H1 (cell line): ENCODE measurements around the gene RCBTB2. TPM values are rescaled to one million over a fixed set of nuclear protein-coding genes. Genes with fewer than 3 reads are reported as not detected.

Experiments used
- CHD2 ChIP-seq: IDR thresholded peaks from 2 replicates; pipeline ENCODE4 v1.6.1; 2012; ENCODE audit warnings: low read length, improper control_type of control experiment
- GTF2F1 ChIP-seq: IDR thresholded peaks from 2 replicates; pipeline ENCODE4 v1.6.1; 2012; ENCODE audit warnings: low read depth, low read length, improper control_type of control experiment, borderline replicate concordance
- TAF1 ChIP-seq: IDR thresholded peaks from 2 replicates; pipeline ENCODE4 v1.6.1; 2011; ENCODE audit warnings: mild to moderate bottlenecking, low read depth, low read length
- polyA plus RNA-seq, 7 experiments: library from polyadenylated mRNA; depleted of rRNA in 3 of 7; stranded (reverse) in 5 of 7; unstranded in 2 of 7; fragments of >200 nt in 5 of 7; fragments of 200-250 nt in 2 of 7; gene quantifications; 1 replicate in 5 of 7; 2 replicates in 1 of 7; 4 replicates in 1 of 7; pipeline versions ENCODE4 v1.2.1 to v1.2.3, GENCODE V29; 2011 to 2013; ENCODE audit warnings: missing spikeins in 2 of 7, mixed read lengths in 2 of 7
- total RNA-seq: library from RNA; stranded (reverse); fragmentation: NEBNext Ultra II Directional; extraction: Animal tissue kit (Norgen Biotek cat#: 25700); gene quantifications from 2 replicates; pipeline ENCODE4 v1.2.1, GENCODE V29; 2021
- TF ChIP-seq, protein P1 (sequence below): fragments of 300-600 bp; sonication (generic); IDR thresholded peaks from 2 replicates; pipeline ENCODE4 v1.7.1; 2012; ENCODE audit warnings: low read length, moderate library complexity, mild to moderate bottlenecking, inconsistent platforms; ENCODE audit not compliant: insufficient replicate concordance
- TF ChIP-seq, protein P2 (sequence below): IDR thresholded peaks from 2 replicates; pipeline ENCODE4 v1.6.1; 2012; ENCODE audit warnings: inconsistent platforms
- TF ChIP-seq, protein P3 (sequence below): IDR thresholded peaks from 2 replicates; pipeline ENCODE4 v1.6.1; 2011; ENCODE audit warnings: low read length, improper control_type of control experiment

Gene RCBTB2
- total and polyA plus RNA-seq, 2 of the 8 experiments (the other 6 are each of a cell fraction or from before 2014, with no cell fraction given), result 5.2 to 8.4 TPM

DNA sequence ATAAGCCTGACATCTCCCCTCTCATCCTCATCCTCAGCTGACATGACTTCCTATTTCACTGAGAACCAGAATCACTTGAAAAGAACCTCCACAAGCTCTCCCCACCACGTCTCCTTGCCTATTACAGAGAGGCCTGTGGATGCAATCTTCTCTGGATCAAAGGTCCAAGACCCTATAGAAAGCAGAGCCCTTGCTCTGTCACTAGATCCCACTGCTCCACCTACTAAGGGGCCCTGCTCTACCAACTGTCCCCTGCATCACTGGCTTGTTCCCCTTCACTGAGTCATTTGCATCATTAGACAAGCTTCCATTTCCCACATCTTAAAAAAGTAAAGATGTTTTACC, 40.8 kb downstream of the RCBTB2 start (continued):
- TF ChIP-seq, protein P1, sequence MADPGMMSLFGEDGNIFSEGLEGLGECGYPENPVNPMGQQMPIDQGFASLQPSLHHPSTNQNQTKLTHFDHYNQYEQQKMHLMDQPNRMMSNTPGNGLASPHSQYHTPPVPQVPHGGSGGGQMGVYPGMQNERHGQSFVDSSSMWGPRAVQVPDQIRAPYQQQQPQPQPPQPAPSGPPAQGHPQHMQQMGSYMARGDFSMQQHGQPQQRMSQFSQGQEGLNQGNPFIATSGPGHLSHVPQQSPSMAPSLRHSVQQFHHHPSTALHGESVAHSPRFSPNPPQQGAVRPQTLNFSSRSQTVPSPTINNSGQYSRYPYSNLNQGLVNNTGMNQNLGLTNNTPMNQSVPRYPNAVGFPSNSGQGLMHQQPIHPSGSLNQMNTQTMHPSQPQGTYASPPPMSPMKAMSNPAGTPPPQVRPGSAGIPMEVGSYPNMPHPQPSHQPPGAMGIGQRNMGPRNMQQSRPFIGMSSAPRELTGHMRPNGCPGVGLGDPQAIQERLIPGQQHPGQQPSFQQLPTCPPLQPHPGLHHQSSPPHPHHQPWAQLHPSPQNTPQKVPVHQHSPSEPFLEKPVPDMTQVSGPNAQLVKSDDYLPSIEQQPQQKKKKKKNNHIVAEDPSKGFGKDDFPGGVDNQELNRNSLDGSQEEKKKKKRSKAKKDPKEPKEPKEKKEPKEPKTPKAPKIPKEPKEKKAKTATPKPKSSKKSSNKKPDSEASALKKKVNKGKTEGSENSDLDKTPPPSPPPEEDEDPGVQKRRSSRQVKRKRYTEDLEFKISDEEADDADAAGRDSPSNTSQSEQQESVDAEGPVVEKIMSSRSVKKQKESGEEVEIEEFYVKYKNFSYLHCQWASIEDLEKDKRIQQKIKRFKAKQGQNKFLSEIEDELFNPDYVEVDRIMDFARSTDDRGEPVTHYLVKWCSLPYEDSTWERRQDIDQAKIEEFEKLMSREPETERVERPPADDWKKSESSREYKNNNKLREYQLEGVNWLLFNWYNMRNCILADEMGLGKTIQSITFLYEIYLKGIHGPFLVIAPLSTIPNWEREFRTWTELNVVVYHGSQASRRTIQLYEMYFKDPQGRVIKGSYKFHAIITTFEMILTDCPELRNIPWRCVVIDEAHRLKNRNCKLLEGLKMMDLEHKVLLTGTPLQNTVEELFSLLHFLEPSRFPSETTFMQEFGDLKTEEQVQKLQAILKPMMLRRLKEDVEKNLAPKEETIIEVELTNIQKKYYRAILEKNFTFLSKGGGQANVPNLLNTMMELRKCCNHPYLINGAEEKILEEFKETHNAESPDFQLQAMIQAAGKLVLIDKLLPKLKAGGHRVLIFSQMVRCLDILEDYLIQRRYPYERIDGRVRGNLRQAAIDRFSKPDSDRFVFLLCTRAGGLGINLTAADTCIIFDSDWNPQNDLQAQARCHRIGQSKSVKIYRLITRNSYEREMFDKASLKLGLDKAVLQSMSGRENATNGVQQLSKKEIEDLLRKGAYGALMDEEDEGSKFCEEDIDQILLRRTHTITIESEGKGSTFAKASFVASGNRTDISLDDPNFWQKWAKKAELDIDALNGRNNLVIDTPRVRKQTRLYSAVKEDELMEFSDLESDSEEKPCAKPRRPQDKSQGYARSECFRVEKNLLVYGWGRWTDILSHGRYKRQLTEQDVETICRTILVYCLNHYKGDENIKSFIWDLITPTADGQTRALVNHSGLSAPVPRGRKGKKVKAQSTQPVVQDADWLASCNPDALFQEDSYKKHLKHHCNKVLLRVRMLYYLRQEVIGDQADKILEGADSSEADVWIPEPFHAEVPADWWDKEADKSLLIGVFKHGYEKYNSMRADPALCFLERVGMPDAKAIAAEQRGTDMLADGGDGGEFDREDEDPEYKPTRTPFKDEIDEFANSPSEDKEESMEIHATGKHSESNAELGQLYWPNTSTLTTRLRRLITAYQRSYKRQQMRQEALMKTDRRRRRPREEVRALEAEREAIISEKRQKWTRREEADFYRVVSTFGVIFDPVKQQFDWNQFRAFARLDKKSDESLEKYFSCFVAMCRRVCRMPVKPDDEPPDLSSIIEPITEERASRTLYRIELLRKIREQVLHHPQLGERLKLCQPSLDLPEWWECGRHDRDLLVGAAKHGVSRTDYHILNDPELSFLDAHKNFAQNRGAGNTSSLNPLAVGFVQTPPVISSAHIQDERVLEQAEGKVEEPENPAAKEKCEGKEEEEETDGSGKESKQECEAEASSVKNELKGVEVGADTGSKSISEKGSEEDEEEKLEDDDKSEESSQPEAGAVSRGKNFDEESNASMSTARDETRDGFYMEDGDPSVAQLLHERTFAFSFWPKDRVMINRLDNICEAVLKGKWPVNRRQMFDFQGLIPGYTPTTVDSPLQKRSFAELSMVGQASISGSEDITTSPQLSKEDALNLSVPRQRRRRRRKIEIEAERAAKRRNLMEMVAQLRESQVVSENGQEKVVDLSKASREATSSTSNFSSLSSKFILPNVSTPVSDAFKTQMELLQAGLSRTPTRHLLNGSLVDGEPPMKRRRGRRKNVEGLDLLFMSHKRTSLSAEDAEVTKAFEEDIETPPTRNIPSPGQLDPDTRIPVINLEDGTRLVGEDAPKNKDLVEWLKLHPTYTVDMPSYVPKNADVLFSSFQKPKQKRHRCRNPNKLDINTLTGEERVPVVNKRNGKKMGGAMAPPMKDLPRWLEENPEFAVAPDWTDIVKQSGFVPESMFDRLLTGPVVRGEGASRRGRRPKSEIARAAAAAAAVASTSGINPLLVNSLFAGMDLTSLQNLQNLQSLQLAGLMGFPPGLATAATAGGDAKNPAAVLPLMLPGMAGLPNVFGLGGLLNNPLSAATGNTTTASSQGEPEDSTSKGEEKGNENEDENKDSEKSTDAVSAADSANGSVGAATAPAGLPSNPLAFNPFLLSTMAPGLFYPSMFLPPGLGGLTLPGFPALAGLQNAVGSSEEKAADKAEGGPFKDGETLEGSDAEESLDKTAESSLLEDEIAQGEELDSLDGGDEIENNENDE, result no peak
- TF ChIP-seq, protein P2, sequence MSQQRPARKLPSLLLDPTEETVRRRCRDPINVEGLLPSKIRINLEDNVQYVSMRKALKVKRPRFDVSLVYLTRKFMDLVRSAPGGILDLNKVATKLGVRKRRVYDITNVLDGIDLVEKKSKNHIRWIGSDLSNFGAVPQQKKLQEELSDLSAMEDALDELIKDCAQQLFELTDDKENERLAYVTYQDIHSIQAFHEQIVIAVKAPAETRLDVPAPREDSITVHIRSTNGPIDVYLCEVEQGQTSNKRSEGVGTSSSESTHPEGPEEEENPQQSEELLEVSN, result no peak
- no peak for TF ChIP-seq GTF2F1
- TF ChIP-seq, protein P3, sequence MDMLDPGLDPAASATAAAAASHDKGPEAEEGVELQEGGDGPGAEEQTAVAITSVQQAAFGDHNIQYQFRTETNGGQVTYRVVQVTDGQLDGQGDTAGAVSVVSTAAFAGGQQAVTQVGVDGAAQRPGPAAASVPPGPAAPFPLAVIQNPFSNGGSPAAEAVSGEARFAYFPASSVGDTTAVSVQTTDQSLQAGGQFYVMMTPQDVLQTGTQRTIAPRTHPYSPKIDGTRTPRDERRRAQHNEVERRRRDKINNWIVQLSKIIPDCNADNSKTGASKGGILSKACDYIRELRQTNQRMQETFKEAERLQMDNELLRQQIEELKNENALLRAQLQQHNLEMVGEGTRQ, result no peak
- TF ChIP-seq TAF1, result no peak
- no peak for TF ChIP-seq CHD2
